Urinary bladder (tissue), 4 donors: ENCODE results near the gene CELA1. TPM values are rescaled to one million over a fixed set of nuclear protein-coding genes. Genes with fewer than 3 reads are reported as not detected.

ENCODE experiments used
- DNase-seq: peaks from one replicate; pipeline ENCODE4 v3.0.0-alpha.2; 2015; ENCODE audit errors: extremely low spot score
- H3K27ac ChIP-seq: one replicate; pipeline ENCODE4 v1.5.1; 2013; ENCODE audit warnings: low read depth, mild to moderate bottlenecking, moderate library complexity
- H3K36me3 ChIP-seq: one replicate; pipeline ENCODE4 v1.6.1; 2013; ENCODE audit warnings: mild to moderate bottlenecking, moderate library complexity; ENCODE audit not compliant: insufficient read depth
- H3K4me1 ChIP-seq: one replicate; pipeline ENCODE4 v1.6.1; 2013; ENCODE audit warnings: mild to moderate bottlenecking, moderate library complexity; ENCODE audit not compliant: insufficient read depth
- H3K4me3 ChIP-seq: one replicate; pipeline ENCODE4 v1.5.1; 2013; ENCODE audit warnings: low read depth, low read length
- WGBS: extraction: QIAGEN DNeasy Blood & Tissue Kit; methylation state at CpG from one replicate; pipeline ENCODE4 v1.1.7; 2013; 5-methylcytosine and 5-hydroxymethylcytosine counted together
- polyA plus RNA-seq: library from polyadenylated mRNA; stranded (reverse); fragments of 200-250 nt; gene quantifications from one replicate; pipeline ENCODE4 v1.2.3, GENCODE V29; 2013
- total RNA-seq: library from RNA; depleted of rRNA; stranded (reverse); fragments of >200 nt; gene quantifications from one replicate; pipeline ENCODE4 v1.2.3, GENCODE V29; 2014
- donor health status: healthy with polysubstance abuse.
- donor health status: healthy.

The CELA1 gene
- total RNA-seq (not detected), polyA plus RNA-seq (not detected)

- Histone ChIP-seq H3K36me3 (no peaks in the 10 kb centered on the region), H3K4me1 (no peaks in the 10 kb centered on the region), H3K4me3 (no peak within 1 kb of the TSS), H3K27ac (no peak within 1 kb of the TSS)
- DNase-seq: no peak
- WGBS: 89% methylated on average over 3 of the region's 3 CpGs
Observed at GRCh38 chr12:51346581-51346980, at the start of gene CELA1. CELA1 (minus strand) TSS chr12:51346679; CDS start chr12:51346638, 41 bp downstream.

GRCh38 chr12:51395283-51396230, 49.1 kb upstream of the CELA1 start:
- WGBS: 55% methylated on average over 8 of the region's 8 CpGs
- DNase-seq: no peak
- Histone ChIP-seq H3K36me3 (no peaks in the 10 kb centered on the region), H3K27ac (no peak overlapping the region), H3K4me3 (no peak overlapping the region), H3K4me1 (no peaks in the 10 kb centered on the region)

- no peaks in the 10 kb centered on the region for H3K36me3 ChIP-seq
- no peak overlapping the region for H3K27ac ChIP-seq
- 83% methylated on average over 14 of the region's 14 CpGs for WGBS
- DNase-seq: no peak
- H3K4me3 ChIP-seq: no peak overlapping the region
- no peaks in the 10 kb centered on the region for H3K4me1 ChIP-seq
Observed at GRCh38 chr12:51393676-51394545, 47.4 kb upstream of the CELA1 start.

GRCh38 chr12:51392556-51393237, 46.2 kb upstream of the CELA1 start:
- DNase-seq: no peak
- Histone ChIP-seq H3K36me3 (no peaks in the 10 kb centered on the region), H3K27ac (no peak overlapping the region), H3K4me3 (no peak overlapping the region), H3K4me1 (no peaks in the 10 kb centered on the region)
- WGBS: 58% methylated on average over 22 of the region's 22 CpGs

- Histone ChIP-seq H3K4me3 (peak within 1 kb of the TSS; percentile 44), H3K4me1 (no peaks in the 10 kb centered on the region), H3K36me3 (no peaks in the 10 kb centered on the region), H3K27ac (no peak within 1 kb of the TSS)
- DNase-seq: no peak
- WGBS: 1% methylated on average over 72 of the region's 73 CpGs
Observed at GRCh38 chr12:51391283-51392123, 45.0 kb upstream of the CELA1 start, which contains the start of gene GALNT6. GALNT6 (minus strand) TSS chr12:51391406; CDS start chr12:51379781, 11,625 bp downstream.

GRCh38 chr12:51390891-51391282, 44.4 kb upstream of the CELA1 start:
- H3K4me1 ChIP-seq: no peaks in the 10 kb centered on the region
- H3K27ac ChIP-seq: no peak overlapping the region
- H3K36me3 ChIP-seq: no peaks in the 10 kb centered on the region
- H3K4me3 ChIP-seq: peak overlapping the region; percentile 44
- DNase-seq: no peak
- WGBS: 35% methylated on average over 8 of the region's 8 CpGs

GRCh38 chr12:51390457-51390856, 44.0 kb upstream of the CELA1 start:
- no peak for DNase-seq
- WGBS: 85% methylated on average over 6 of the region's 6 CpGs
- Histone ChIP-seq H3K36me3 (no peaks in the 10 kb centered on the region), H3K4me3 (no peak overlapping the region), H3K4me1 (no peaks in the 10 kb centered on the region), H3K27ac (no peak overlapping the region)

GRCh38 chr12:51389302-51389999, 43.0 kb upstream of the CELA1 start:
- 66% methylated on average over 2 of the region's 2 CpGs for WGBS
- no peak for DNase-seq
- no peak overlapping the region for H3K27ac ChIP-seq
- H3K4me3 ChIP-seq: no peak overlapping the region
- no peaks in the 10 kb centered on the region for H3K36me3 ChIP-seq
- H3K4me1 ChIP-seq: no peaks in the 10 kb centered on the region

GRCh38 chr12:51388846-51389245, 42.4 kb upstream of the CELA1 start:
- no peak for DNase-seq
- no peaks in the 10 kb centered on the region for H3K36me3 ChIP-seq
- no peak overlapping the region for H3K27ac ChIP-seq
- no peak overlapping the region for H3K4me3 ChIP-seq
- WGBS: 92% methylated on average over 5 of the region's 5 CpGs
- no peaks in the 10 kb centered on the region for H3K4me1 ChIP-seq

- Histone ChIP-seq H3K36me3 (no peaks in the 10 kb centered on the region), H3K4me3 (no peak overlapping the region), H3K4me1 (no peaks in the 10 kb centered on the region), H3K27ac (no peak overlapping the region)
- 64% methylated on average over 10 of the region's 10 CpGs for WGBS
- no peak for DNase-seq
Observed at GRCh38 chr12:51388069-51388799, 41.8 kb upstream of the CELA1 start.

GRCh38 chr12:51386351-51386750, 39.9 kb upstream of the CELA1 start:
- WGBS: 77% methylated on average over 4 of the region's 4 CpGs
- DNase-seq: no peak
- Histone ChIP-seq H3K36me3 (no peaks in the 10 kb centered on the region), H3K4me3 (no peak overlapping the region), H3K27ac (no peak overlapping the region), H3K4me1 (no peaks in the 10 kb centered on the region)
